Fibroblast of pulmonary artery (primary cell): ENCODE data around the gene MOCOS.

Experiments
- DNase-seq: peaks from one replicate; pipeline ENCODE4 v3.0.0-alpha.2; 2010; ENCODE audit warnings: low read depth
- H3K4me3 ChIP-seq: replicated peaks from 2 replicates; pipeline ENCODE4 v1.5.1; 2011; ENCODE audit warnings: low read depth, mild to moderate bottlenecking, control low read depth, low read length, moderate library complexity
- TF ChIP-seq, protein P1 (sequence below): IDR thresholded peaks from 2 replicates; pipeline ENCODE4 v1.5.1; 2011; ENCODE audit warnings: mild to moderate bottlenecking, control low read depth, low read length, inconsistent platforms; ENCODE audit errors: missing control alignments

Gene MOCOS

DNA sequence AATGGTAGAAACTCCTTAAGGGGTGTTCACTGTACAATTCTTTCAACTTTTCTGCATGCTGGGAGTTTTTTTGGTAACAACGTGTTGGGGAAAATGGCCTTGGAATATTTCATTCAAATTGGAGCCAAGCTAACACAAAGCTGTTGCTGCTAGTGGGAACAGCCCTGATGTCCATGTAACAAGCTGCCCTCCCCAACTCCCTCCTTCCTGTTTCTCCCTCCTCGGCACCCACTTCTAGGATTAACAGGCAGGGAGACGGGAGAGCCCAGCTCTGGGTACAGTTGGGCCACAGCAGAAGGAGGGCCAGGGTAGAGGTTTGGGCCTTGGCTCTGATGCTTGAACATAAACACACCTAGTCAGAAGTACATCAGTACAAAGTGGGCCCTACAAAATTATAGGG is 9.4 kb upstream of the MOCOS start:
- DNase-seq, result no peak
- TF ChIP-seq, protein P1, sequence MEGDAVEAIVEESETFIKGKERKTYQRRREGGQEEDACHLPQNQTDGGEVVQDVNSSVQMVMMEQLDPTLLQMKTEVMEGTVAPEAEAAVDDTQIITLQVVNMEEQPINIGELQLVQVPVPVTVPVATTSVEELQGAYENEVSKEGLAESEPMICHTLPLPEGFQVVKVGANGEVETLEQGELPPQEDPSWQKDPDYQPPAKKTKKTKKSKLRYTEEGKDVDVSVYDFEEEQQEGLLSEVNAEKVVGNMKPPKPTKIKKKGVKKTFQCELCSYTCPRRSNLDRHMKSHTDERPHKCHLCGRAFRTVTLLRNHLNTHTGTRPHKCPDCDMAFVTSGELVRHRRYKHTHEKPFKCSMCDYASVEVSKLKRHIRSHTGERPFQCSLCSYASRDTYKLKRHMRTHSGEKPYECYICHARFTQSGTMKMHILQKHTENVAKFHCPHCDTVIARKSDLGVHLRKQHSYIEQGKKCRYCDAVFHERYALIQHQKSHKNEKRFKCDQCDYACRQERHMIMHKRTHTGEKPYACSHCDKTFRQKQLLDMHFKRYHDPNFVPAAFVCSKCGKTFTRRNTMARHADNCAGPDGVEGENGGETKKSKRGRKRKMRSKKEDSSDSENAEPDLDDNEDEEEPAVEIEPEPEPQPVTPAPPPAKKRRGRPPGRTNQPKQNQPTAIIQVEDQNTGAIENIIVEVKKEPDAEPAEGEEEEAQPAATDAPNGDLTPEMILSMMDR, result no peak
- H3K4me3 ChIP-seq, result no peak overlapping the region

DNA sequence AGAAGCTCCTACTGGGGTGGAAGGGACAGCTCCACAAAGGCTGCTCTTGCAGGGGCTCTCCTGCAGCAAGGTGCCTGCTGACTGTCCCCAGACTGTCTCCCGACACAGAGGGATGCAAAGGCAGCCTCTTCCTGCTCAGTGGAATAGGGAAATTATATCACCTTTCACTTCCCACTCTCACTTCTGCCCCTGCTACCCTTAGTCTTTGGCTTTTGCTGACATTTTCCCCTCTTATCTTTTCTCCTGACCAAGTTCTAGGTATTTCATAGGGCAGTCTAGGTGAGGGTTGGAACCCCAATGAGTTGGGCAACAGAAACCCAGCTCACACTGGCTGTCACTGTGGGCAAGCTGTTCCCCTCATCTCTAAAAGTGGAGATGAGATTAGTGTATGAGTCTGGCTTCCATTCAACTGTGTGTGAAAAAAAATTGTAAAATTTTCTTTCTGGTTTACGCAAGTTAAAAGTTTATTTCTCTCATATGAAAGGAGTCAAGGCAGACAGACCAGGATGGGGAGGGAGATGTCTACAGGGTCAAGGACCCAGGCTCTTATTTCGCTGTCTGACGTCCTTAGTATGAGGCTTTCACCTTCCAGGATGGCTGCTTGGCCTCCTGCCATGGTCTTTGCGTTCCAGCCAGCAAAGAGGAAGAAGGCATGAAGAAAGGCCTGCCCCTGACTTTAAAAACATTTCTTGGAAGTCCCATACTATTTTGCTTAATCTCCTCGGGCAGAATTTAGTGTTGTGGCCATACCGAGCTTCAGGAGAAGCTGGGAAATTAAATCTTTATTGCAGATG is 7.5 kb upstream of the MOCOS start:
- DNase-seq, result peak; percentile 94
- TF ChIP-seq, protein P1, result no peak
- H3K4me3 ChIP-seq, result no peak overlapping the region

DNA sequence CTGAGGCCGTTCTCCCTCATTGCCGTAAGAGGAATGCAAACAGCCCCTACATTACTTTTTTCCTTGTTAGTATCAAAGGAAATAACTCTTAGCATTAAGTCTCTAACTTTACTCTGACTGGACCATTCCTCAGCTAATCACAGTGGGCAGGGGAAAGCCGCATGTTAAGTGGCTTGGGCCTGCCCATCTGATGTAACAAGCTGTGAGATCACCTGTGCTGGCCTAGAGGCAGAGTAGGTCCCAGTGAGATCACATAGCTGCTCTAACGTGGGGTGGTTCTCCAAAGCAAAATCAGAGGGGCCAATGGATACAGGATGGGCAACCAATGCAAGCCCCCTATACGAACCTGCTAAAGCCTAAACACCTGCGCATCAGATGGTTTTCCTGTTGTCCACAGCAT is 5.9 kb upstream of the MOCOS start:
- H3K4me3 ChIP-seq, result no peak overlapping the region
- TF ChIP-seq, protein P1, result no peak
- DNase-seq, result no peak

DNA sequence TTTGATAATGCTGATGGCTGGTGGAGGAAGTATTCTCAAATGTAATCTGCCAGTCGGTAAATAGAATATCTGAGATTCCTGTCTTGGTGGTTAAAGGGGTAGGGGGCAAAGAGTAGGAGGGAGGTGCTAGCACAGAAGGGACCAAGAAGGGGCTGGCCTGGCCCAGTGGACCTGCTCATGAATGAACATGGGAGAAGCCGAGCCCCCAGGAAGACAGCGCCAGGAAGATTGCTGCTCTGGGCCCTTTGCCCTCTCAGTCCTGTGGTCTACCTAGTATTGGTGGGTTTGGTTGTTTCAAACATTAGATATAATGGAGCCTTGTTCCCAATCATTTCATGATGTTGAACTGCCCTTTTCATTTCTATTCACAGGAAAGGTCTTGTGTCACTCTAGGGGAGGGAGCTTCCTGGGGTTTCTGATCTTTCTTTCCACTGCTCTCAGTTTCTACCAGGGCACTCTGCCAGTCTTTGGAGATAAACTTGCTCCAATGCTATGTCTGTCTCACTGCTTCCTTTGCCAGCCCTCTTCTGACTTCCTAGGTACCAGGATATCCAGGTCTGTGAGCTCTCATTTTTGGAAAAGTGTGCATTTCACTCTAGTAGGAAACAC is 5.3 kb upstream of the MOCOS start:
- no peak overlapping the region for H3K4me3 ChIP-seq
- TF ChIP-seq, protein P1, result no peak
- DNase-seq, result peak; percentile 35

DNA sequence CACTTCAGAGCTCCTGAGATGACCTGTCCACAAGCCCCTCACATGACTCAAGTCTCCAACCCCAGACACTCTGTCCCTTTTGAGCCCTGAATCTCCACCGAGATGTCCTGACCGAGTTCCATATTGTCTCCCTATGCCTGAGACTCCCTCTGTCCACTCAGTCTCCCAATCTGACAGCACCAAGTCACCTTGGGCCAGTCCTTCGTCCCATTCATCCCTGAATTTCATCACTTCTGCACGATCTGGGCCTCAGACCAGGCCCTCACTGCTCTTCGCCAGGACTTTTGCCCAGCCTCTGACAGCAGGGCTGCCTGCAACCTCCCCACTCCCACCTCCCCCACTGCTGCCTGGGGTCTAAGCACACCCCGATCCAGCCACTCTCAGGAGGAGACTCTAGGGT is 4.3 kb upstream of the MOCOS start:
- no peak overlapping the region for H3K4me3 ChIP-seq
- TF ChIP-seq, protein P1, result no peak
- DNase-seq, result no peak

DNA sequence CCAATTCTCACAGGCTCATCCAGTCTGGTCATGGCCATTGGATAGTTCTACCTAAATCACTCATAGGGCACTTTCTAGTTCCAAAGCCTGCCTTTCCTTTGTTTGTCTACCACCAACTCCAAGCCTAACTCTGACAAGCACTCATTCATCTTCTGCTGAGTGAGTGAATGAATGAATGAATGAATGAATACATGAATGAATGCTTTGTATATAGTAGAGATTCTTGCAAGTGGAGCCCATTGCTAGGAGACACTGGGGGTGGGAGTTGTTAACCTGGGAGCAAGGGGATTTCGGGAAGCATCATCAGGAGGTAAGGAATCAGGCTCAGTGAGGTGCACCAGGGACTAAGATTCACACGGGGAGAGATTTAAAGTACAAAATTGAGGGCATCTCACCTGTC is 3.3 kb upstream of the MOCOS start:
- no peak for DNase-seq
- H3K4me3 ChIP-seq, result no peak overlapping the region
- TF ChIP-seq, protein P1, result no peak
